LoVo (cell line): ENCODE results near the gene CHST8.

ENCODE experiments used
- DNase-seq: peaks from one replicate; pipeline ENCODE4 v3.0.0-alpha.2; 2016; ENCODE audit warnings: low spot score

Gene CHST8

GRCh38 chr19:33674626-33675367 lies 53.0 kb downstream of the CHST8 start:
- no peak for DNase-seq

GRCh38 chr19:33675501-33676124 lies 53.9 kb downstream of the CHST8 start:
- DNase-seq: no peak

GRCh38 chr19:33676999-33677665 lies 55.4 kb downstream of the CHST8 start:
- DNase-seq: no peak

- DNase-seq: no peak
Observed at GRCh38 chr19:33677745-33678426, 56.1 kb downstream of the CHST8 start.

- DNase-seq: no peak
Observed at GRCh38 chr19:33678796-33679585, 57.2 kb downstream of the CHST8 start.

GRCh38 chr19:33679696-33680095 lies 57.9 kb downstream of the CHST8 start:
- no peak for DNase-seq

GRCh38 chr19:33681081-33681680 lies 59.4 kb downstream of the CHST8 start:
- no peak for DNase-seq

GRCh38 chr19:33683881-33684537 lies 62.3 kb downstream of the CHST8 start:
- peak; percentile 36 for DNase-seq

GRCh38 chr19:33684538-33685232 lies 62.9 kb downstream of the CHST8 start:
- DNase-seq: no peak

- no peak for DNase-seq
Observed at GRCh38 chr19:33685541-33685940, 63.8 kb downstream of the CHST8 start.

GRCh38 chr19:33686262-33686661 lies 64.5 kb downstream of the CHST8 start:
- DNase-seq: no peak

- no peak for DNase-seq
Observed at GRCh38 chr19:33686687-33687480, 65.1 kb downstream of the CHST8 start.

- DNase-seq: no peak
Observed at GRCh38 chr19:33687481-33688170, 65.9 kb downstream of the CHST8 start.

- DNase-seq: no peak
Observed at GRCh38 chr19:33688171-33688992, 66.6 kb downstream of the CHST8 start.

GRCh38 chr19:33689138-33689746 lies 67.5 kb downstream of the CHST8 start:
- no peak for DNase-seq

GRCh38 chr19:33689868-33690267 lies 68.1 kb downstream of the CHST8 start:
- DNase-seq: no peak

- DNase-seq: no peak
Observed at GRCh38 chr19:33690378-33691029, 68.8 kb downstream of the CHST8 start.
